GM21367 (cell line): ENCODE measurements around the gene F12.
"Not testable (repeated sequence)": the region's sequence is repeated elsewhere in the genome, so short reads cannot be mapped to it uniquely, and the experiment has no call there.

ENCODE experiments used
- ATAC-seq: cut with Tn5 transposase; IDR thresholded peaks from one replicate; pipeline ENCODE4 v1.9.1; 2021; ENCODE audit not compliant: unreplicated experiment

The F12 gene

DNA sequence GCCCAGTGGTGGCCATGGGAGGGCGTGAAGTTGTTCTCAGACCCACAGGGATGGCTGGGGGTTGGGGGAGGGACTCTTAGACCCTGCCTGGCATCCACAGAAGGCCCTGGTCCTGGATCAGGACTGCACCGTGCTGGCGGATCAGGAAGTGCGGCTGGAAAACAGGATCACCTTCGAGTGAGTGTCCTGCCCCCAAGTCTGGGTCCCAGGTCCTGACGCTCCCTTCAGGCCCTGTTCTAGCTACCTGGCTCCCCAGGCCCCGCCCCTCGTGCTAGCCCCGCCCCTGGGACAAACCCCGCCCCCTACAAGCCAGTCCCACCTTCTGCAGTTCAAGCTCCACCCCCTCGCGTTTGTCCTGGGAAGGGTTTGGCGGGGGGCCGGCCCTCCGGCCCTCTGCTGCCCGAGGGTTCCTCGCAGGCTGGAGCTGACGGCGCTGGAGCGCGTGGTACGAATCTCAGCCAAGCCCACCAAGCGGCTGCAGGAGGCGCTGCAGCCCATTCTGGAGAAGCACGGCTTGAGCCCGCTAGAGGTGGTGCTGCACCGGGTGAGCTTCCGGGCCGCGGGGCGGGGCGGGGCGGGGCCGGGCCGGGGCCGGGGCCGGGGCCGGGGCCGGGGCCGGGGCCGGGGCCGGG, 38.8 kb downstream of the F12 start:
- no peak for ATAC-seq

DNA sequence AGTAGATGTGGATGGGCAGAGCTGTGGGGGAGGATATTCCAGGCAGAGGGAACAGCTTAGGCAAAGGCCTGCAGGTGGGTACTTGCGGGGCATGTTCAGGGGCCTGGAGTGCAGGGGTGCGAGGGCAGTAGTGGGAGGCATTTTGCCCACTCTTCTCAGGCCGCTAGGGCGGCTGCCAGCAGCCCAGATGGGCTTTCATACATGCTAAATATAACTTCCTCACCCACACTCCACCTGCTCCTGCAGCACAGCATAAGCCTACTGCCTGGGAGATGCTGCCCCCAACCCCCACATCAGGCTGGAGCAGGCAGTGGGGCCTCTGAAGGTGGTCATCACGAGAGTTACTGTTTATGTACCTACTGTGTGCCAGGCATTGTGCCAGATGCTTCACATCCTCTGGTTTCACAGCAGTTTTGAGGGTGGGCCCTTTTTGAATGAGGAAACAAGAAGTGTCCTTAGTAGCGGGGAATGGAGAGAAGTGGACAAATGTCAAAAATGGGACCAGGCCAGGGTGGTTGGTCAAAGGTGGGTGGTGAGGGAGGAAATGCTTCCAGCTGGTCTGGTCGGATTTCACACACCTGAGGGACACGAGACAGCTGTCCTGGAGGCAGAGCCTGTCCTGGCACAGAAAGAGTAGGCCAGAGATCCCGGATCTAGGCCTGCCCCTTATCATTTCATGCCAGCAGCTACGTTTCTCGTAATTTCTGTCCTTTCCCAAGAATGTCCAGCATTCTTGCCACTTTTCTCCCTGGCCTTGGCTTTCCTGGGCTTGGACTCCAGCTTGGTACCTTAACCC, 39.5 kb downstream of the F12 start:
- ATAC-seq: no peak

DNA sequence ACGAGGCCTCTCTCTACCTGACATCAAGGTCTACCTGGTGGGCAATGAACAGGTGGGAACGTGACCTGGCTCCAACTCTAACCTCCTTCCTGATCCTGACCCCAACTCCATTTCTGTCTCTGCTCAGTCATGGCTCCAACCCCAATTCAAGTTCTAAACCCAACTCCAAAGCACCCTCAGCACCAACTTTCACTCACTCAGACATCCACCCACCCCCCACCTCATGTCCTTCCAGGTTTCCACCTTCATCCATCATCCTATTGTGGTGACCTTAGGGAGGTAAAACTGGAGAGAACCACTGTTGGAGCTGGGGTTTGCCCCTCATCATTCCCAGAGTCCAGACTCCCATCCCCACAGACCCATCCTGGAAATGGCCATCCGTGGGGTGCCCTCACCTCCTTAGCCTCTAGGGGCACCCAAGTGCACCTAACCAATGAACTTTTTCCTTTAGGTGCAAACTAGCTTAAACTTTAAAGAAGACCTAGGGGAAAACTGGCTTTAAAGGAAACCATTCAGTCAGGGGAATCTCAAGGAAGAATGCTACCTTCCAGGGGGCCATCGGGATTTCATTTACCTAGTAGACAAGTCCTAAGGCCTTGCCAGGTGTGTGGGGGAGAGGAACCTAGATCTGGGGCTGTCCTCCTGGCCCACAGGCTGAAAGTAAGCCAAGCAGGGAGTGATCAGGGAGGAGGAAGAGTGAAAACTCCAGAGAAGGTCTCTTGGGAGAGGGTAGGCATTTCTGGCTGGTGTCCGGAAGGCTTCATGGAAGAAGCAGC, 40.3 kb downstream of the F12 start:
- no peak for ATAC-seq

DNA sequence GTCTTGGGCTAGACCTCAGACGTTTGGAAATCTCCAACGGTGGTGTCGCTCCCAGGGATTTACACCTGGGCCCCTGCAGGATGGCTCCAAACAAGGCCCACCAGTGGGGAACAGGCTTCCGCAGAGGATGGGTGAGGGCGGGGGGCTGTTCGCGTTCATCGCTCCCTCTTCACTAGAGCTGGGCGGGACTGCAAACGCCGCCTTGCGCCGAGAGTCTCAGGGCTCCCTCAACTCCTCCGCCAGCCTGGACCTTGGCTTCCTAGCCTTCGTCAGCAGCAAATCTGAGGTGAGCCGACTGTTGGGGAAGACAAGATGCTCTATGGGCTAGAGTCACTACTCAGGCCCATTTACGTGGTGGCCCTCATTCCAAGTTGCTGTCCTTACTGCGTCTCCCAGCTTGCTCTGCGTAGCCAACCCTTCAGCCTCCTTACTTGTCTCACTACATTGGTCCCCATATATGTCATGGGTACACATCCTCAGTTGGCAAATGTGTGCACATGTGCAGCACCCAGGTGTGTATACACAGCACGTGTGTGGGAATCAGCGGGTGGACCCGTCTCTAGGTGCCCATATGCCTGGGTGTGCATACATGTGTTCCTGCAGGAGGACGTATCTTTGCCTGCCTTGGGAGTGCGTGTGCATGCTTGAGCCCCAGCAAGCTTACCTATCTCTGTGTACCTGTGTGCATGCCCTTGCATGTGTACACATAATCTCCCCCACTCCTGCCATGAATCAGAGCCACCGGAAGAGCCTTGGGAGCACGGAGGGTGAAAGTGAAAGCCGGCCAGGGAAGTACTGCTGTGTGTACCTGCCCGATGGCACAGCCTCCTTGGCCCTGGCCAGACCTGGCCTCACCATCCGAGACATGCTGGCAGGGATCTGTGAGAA, 41.1 kb downstream of the F12 start:
- ATAC-seq: no peak

DNA sequence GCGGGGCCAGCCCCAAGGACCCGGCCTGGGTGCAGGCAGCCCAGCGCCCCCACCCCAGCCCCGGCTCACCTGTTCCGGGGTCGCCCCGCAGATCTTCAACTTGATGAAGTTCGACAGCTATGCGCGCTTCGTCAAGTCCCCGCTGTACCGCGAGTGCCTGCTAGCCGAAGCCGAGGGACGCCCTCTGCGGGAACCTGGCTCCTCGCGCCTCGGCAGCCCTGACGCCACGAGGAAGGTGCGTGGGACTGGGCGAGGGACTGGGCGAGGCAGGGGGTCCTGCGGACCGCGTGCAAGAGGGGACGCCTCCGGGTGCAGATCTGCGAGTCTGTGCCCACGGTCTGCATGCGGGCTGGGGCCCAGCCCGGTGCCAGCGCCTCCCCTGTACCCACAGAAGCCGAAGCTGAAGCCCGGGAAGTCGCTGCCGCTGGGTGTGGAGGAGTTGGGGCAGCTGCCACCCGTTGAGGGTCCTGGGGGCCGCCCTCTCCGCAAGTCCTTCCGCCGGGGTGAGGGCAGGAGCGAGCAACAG, 42.0 kb downstream of the F12 start:
- no peak for ATAC-seq

DNA sequence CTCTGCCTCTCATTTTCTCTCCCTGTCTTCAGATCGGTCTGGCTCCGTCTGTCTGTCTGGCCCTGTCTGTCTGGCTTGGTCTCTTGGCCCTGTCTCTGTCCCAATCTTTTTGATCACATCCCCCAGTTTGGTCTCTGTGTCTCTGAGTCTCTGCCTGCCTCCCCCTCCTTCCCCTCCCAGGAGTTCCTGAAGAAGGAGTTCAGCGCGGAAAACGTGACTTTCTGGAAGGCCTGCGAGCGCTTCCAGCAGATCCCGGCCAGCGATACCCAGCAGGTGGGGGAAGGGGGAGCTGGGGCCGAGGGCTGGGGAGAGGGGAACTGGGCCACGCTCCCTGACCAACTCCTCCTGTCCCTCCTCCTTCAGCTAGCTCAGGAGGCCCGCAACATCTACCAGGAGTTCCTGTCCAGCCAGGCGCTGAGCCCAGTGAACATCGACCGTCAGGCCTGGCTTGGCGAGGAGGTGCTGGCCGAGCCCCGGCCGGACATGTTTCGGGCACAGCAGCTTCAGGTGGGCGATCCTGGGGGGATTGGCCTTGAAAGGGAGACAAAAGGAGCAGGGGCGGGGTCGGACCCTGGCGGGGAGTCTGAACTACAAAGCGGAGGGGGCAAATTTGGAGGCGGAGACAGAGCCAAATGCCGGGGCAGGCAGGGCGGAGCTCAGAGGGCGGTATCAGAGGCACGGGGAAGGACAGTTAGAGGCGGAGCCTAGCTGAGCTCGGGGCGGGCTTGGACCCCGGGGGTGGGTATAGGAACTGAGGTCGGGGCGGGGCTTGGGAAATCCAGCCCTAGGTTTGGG, 42.6 kb downstream of the F12 start:
- no peak for ATAC-seq

DNA sequence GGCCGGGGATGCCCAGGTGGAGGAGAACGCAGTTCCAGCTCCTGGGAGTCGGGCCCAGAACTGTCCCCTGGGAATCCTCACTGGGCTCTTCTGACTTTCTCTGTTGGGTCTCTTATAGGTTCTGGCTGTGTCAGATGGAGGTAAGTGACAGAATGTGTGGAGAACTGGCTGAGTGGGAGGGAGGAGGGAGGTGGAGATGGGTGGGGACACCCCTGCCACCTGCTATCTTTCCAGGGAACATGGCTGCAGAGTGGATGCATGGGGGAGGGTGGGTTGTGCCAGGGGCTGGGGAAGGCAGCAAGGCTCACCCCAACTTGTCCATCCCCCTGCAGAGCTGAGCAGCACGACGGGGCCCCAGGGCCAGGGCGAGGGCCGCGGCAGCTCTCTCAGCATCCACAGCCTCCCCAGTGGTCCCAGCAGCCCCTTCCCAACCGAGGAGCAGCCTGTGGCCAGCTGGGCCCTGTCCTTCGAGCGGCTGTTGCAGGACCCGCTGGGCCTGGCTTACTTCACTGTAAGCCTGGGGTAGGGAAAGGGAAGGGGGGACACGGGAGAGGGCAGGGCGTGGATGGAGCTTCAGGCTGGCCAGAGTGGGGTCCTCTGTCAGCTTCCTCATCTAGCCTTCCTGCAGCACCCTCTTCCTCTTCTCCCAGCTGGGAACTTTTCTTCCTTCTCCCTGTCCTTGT, 43.4 kb downstream of the F12 start:
- no peak for ATAC-seq

DNA sequence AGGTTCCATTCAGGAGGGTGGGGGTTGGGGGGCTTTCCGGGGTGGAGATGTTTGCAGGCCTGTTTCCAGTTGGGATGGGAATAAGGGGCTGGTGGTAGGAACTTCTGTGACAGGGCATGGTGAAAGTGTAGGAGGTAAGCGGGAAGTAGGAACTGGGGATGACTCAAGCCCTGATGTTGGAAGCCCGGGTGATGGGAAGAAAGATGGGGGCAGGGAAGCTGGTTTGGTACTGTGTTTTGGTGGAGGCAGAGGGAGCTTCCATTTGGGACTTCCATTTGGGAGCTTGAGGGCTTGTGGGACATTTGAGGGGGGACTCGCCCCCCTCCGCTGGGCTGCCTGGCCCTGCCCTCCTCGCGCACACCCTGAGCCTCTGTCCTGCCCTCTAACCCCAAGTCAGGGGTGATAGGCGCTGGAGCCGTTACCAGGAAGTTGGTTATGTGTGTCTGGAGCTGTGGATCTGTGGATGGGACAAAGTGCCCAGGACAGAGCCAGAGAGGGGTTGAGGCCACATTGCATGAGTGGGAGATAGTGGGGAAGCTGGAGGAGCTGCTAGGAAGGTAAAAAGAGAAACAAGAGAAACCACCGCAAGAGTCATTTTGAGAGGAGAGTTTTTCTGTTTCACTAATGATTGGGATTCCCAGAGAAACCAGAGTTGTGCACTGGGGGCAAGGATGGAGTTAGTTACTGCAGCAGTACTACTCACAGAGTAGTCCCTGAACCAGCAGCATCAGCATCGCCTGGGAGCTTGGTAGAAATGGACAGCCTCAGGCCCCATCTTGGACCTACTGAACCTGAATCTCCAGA, 45.0 kb downstream of the F12 start:
- no peak for ATAC-seq

DNA sequence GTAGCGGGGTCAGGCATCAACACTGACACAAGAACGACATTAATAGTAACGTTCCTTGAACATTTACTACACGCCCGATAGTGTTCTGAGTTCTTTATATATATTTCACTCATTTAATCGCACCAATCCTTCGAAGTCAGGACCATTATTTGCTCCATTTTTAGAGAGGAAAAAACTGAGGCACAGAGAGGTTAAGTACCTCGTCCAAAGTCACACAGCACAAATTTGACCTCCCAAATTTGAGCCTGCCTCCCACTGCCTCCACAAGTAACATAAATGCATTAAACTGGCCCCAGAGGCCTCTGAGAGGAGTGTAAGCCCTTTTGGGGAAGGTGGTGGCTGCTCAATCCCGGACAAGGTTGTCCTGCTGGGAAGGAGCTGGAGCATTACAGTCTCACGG, 45.8 kb downstream of the F12 start:
- no peak for ATAC-seq

DNA sequence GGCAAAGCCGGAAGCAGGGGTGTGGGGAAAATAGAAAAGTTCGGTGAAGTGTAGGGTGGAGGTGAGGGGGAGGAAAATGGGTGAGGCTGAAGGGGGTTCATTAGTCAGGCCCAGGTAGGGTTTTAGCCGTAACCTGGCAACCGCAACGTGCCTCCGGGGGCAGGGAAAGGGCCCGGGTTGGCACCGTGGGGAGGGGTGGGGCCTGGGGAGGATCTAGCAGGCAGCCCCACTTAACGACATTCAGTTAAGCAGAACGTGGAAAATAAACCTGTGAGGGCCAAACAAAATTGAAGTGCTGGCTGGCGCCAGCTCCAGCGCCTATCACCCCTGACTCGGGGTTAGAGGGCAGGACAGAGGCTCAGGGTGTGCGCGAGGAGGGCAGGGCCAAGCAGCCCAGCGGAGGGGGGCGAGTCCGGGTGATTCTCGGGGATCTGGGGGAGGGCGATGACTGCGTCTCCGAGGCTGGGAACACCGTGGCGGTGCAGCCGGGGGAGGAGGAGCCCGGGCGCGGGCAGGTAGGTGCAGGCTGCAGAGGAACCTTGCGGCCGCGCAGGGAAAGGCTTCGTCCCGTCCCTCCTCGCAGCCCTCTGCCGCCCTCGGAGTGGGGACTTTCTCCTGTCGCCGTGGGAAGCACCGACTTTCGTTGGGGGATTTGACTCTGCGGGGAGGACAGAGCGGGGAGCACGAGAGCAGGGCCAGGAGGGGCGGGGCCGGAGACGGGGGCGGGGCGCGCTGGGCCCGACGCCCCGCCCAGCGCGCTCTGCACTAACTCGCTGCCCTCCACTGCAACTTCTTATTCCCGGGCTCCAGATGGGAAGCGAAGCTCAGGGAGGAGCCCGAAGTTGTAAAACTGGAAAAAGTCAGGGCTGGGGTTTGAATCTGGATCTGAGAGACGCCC, 46.5 kb downstream of the F12 start:
- ATAC-seq: peak; percentile 30

DNA sequence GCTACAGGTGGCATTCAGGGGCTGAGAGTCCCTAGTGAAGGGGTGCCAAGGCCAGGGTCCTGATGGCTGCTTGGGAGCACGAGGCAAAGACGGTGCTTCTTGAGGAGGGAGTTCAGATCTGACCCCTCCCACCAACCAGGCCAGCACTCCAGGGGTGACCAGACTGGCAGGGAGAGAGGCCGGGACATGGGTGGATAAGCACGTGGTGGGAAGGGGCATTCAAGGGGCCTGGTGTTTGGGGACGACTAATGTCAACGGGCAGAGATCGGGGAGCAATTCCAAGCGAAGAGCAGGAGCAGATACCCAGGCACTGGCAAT, 47.1 kb downstream of the F12 start:
- ATAC-seq: no peak

DNA sequence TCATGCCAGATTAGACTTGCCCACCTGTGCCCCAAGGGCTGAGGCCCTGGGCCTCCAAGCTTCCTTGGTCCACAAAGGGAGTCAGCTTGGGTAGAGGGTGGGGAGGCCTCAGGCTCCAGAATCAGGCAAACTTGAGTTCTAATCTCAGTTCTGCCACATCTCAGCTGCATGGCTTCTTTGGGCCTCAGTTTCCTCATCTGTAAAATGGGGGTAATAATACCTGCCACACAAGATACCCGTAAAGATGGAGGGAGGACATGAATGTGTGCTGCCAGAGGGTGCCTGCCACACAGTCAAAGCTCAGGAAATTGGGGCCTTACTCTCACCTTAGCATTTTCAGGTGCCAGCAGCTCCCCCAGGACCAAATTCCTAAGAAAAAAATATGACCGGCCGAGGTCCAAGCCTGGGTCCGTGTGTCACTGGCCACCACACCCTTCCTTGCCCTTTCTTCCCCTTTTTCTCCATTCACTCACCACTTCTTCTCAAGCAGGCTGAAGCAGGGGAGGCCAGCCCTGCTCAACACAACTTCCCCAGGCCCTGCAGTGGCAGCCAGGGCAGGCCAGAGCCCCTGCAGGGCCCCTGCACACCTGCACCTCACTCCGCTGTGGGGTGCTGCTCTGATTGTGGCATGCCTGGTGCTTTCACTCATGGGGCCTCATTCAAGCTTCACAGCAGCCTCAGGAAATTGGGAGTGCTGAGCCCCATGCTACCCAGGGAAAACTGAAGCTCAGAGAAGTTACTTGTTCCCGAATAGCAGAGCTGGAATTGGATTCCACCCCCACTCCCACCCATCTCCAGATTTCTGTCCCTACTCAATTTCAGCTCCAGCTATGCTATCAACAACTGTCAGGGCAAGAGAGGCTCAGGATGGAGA, 47.7 kb downstream of the F12 start:
- ATAC-seq: no peak

DNA sequence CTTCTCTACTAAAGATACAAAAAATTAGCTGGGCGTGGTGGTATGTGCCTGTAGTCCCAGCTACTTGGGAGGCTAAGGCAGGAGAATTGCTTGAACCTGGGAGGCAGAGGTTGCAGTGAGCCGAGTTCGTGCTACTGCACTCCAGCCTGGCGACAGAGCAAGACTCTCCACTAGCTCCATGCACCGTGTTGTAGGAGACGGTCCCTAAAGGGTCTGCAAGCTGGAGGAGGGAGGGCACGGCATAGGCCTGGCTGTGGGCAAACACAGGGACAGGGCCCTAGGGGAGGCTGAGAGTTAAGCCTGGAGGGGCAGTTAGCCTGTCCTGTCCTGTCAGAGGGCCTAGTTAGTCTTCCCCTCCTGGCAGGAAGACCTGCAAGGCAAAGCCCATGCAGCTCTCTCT, 48.6 kb downstream of the F12 start:
- not testable (repeated sequence) for ATAC-seq

DNA sequence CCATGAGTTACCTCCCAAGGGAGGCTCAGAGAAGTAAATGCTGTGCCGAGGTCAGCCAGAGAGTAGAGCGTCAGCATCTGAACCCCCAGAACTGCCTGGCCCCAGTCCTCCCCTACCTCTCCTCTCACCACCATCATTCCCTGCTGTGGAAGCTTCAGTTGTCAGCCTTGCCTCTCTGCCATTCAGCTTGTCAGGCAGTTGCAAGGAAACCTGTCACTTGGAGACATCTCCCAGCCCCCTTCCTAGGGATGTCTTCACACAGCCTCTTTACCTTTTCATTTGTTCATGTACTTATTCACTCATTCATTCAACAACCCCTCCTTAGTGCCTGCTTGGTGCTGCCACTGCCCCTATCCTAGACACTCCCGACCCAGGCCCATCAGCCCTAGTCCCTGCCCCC, 49.5 kb downstream of the F12 start:
- no peak for ATAC-seq

DNA sequence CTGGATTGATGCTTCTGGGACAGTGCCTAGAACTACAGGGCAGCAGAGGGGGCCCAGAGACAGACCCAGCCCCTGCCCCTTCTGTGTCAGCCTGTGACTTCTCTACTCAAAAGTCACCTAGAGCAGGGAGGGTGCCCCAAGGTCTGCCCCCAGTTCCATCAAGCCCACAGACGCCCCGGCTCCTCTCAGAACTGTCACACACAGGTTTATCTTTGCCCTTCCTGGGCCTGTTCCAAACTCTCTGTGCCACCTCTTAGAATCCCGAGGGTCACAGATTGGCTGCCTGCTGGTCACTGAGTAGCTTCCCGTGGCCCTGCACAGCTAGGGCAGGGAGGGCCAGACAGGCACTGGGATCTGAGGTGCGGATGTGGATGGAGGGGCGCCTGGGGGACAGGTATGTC, 49.9 kb downstream of the F12 start:
- no peak for ATAC-seq

DNA sequence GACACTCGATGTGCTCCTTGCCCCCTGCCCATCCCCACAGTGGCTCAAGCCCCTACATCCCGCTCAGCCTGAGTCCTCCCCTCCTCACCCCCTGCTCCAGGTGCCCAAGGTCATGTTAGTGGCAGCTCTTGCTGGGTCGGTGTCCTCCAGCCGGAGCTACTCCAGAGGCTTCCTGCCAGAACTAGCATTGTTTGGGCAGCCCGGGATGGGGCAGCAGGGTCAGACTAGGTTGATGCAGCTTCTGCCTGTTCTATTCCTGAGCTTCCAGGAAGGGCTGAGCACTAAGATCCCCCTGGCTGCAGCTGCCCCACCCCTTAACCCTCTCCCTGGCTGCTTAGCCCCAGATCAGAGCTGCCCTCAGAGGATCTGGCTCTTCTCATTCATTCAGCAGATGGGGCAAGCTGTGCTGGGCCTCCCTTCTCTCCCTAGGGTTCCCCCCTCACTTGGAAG, 51.0 kb downstream of the F12 start:
- ATAC-seq: no peak
